NCI-H1048 (cell line): ENCODE results near the gene ADGRL1.
A peak's percentile ranks its signal among the peaks of the same experiment; 100 is the strongest.

Source experiments
- DNase-seq: peaks from one replicate; lab custom pipeline; 2025; lab: John Stamatoyannopoulos, UW

Gene ADGRL1

GRCh38 chr19:14138576-14139265, 67.2 kb downstream of the ADGRL1 start:
- no peak for DNase-seq

GRCh38 chr19:14136509-14137281, 69.3 kb downstream of the ADGRL1 start, which contains the start of gene ASF1B:
TSS of gene ASF1B (minus strand) at chr19:14136589. CDS start at chr19:14136456, 133 bp downstream.
- peak; percentile 98 for DNase-seq

DNA sequence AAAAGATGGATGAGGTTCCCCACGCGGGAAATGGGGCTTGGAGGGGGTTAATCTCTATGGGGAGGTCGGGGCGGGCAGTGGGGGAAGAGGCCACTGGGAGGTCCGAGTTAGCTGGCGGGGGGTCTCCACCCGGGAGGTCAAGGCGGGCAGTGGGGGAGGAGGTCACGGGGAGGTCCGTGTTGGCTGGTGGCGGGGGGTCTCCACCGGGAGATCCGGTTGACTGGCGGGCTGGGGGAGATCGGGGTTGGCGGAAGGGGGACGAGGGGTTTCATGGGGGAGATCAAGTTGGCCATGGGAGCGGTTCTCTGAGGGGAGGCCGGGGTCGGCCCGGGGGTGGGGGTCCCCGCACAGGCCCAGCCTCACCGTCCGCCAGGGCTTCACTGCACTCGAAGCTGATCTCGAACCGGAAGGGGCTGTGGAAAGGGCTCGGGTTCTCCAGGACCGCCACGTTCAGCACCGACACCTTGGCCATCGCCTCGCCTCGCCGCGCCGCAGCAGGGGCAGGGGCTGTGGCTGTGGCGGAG, 69.9 kb downstream of the ADGRL1 start:
- no peak for DNase-seq

DNA sequence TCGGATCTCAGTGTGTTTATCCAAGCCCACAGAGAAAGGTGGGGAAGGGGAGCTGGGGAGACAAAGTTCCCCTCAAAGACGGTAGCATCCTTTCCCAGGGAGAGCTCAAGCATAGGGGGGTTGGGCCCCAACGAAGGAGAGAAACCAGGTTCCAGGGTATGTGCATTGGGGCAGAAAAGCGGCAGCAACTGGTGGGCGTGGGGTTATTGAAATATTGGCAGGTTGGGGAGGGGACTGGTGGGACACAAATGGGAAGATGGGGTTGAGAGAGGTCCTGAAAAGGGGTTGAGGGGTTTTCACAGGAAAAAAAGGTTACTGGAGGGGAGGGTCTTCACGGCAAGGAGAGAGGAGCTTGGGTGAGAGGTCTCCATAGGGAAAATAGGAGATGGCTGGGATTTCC, 70.6 kb downstream of the ADGRL1 start:
- DNase-seq: no peak

- DNase-seq: no peak
Measured at GRCh38 chr19:14127929-14128509, 78.0 kb downstream of the ADGRL1 start.

DNA sequence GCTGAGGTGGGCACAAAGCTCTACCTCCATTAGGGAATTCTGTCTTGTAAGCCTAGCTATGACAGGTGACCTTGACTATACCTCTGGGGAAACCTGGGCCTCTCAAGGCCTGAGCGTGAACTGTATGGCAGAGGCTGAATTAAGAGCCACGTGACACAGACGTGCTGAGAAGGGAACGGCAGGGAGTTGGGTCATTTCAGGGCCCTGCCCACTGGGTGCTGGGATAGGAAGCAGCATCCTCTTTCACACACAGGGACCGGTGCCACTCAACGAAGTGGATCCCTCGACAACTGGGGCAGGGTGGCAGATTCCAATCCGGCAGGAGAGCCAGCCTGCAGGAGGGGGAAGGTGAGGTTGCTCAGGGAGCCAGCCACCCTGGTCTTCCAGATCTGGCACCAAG, 78.8 kb downstream of the ADGRL1 start:
- DNase-seq: no peak

GRCh38 chr19:14122924-14123323, 83.0 kb downstream of the ADGRL1 start:
- DNase-seq: no peak

GRCh38 chr19:14120497-14120780, 85.5 kb downstream of the ADGRL1 start:
- no peak for DNase-seq

GRCh38 chr19:14119644-14120496, 86.1 kb downstream of the ADGRL1 start:
- DNase-seq: no peak

DNA sequence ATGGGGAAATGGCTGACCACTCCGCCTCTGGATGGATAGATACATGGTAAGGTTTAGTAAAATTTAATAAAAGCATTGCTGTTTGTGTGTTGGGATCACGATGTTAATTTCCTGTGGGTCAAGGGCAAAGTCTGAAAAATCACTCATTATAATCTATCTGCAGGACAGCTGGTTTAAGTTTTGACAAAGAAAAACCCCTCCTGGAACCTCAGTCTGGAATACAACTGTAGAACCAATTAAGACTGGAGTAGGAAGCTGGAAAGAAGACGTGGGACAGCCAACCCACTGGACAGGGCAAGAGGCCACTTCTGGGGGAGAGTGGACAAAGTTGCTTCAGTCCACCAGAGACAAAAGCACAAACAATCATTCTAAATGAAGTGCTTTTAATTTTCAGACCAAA, 86.8 kb downstream of the ADGRL1 start:
- no peak for DNase-seq

DNA sequence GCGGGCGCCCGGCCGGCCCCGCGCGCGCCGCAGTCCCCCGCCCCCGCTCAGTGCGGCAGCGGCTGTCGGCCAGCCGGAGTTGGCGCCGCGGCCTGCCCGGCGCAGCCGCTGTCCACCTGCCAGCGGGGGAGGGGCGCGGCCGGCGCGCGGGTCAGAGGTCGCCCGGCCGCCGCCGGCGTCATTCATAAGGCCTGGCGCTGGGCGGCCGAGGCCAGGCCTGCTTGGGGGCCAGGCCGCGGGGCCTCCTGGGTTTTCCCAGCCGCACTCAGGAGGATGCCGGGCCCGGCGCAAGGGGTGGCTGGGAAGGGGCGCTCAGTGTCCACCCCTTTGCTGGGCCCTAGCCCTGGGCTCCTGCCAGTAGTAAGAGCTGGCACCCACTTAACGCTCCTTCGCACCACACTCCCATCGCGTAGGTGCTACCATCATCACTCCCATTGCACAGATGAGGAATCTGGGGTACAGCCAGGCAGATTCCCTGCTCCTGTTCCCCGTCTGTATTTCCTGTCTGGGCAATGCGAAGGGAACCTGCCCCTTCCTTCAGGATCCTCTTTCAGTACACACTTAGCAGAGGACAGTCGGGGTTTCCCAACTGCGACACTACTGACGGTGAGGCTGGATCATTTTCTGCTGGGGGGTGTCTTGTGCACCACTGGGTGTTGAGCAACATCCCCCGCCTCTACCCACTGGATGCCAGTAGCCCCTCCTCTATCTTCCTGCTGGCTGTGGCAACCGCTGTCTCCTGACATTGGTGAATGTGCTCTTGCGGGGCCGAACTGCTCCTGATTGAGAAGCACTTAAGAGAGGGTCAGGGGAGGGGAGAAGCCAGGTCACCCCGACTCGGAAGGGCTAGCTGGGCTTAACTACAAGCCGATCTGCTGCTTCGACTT, 87.6 kb downstream of the ADGRL1 start:
- DNase-seq: no peak

DNA sequence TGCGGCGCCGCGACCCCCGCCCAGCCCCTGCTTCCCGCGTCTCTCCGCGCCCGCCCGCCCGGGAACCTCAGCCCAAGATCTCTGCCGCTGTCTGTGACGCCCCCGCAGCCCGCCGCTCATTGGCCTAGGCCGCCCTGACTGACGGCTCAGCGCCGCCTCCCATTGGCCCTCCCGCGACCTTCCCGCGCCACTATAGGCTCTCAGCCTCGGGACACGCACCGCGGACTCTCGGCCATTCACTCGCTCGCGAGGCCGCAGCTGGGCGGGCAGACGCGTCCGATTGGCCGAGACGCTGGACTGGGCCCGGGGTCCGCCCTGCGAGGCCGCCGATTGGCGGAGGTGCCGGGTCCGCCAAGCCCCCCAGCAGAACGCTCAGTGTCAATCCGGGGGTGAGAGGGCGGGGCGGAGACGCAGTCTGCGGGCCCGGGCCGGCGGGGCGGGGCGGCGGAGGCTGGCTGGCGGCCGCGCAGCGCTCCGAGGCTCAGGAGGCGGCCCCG, 88.3 kb downstream of the ADGRL1 start, which contains the start of gene PRKACA:
TSS of gene PRKACA (minus strand) at position 95 of the 497 bp plus-strand sequence. CDS start 215 bp downstream, outside the sequence.
- DNase-seq: peak; percentile 97

DNA sequence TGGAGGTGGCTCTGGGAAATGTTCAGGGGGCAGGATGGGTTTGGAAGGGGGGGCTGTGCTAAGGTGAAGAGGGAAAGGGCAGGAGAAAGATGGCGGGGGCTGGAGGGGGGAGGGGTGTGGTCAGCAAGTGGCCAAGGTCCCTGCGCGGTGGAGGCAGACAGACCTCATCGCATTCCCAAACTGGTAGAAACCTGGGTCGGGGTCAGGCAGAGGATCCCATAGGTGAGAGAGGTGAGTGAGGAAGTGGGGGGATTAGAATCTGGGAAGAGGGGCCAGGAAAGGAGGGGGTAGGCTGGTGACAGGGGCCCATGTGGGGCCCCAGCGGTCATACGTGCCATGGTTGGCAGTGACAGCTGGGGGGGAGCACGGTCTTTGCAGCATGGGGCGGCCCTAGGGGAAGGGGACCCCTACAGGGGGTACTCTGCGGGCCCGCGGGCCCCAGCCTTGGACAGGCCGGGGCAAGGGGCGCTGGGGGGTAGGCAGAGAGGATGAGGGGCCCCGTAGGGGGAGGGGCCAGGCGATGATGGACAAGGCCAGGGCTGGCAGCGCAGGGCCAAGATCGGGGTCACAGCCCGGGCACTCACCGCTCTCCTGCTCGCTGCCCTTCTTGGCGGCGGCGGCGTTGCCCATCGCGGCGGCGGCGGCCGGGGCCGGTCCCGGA, 88.9 kb downstream of the ADGRL1 start:
- no peak for DNase-seq

DNA sequence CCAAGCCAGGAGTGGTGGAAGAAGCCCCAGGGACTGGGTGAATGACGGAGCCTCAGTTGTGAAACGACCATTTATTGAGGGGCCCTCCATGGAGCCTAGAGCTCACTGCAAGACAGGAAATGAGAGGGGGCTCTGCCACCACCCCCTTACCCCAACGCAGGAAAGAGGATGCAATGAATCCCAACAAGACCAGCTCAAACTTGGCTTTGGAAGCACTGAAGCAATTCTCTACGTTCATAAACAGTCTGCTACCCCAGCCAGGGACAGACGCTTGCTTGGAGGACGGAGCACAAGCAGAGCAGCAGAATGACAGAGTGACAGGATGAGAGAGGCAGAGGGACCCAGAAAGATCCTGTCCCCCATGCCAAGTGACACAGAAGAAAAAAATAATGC, 89.4 kb downstream of the ADGRL1 start:
- DNase-seq: no peak

GRCh38 chr19:14115756-14116155, 90.2 kb downstream of the ADGRL1 start:
- no peak for DNase-seq

GRCh38 chr19:14114854-14115253, 91.1 kb downstream of the ADGRL1 start:
- DNase-seq: no peak

- DNase-seq: no peak
Measured at GRCh38 chr19:14114439-14114838, 91.5 kb downstream of the ADGRL1 start.

- DNase-seq: no peak
Measured at GRCh38 chr19:14113762-14114414, 92.1 kb downstream of the ADGRL1 start.

GRCh38 chr19:14112809-14113385, 93.1 kb downstream of the ADGRL1 start:
- DNase-seq: no peak
